ENCODE results near the gene CAMTA1. TPM values are rescaled to one million over a fixed set of nuclear protein-coding genes. Genes with fewer than 3 reads are reported as not detected.

CAMTA1 gene
- total RNA-seq, 1 experiment from 2014 or later = 50.3 TPM

GRCh38 chr1:7586031-7586941 lies 801.0 kb downstream of the CAMTA1 start:
- DNase-seq = no peak
- Mint-ChIP-seq H3K36me3 (ENCODE audit: insufficient read depth, unreplicated experiment) (no peaks in the 10 kb centered on the region), H3K27me3 (ENCODE audit: unreplicated experiment) (peaks cover 66% of the 10 kb centered on the region), H3K4me1 (ENCODE audit: low read depth, unreplicated experiment) (no peaks in the 10 kb centered on the region), H3K9me3 (ENCODE audit: low read depth, unreplicated experiment) (no peaks in the 10 kb centered on the region), H3K27ac (ENCODE audit: unreplicated experiment) (no peak overlapping the region), H3K4me3 (ENCODE audit: low read depth, unreplicated experiment) (no peak overlapping the region)
- CTCF ChIA-PET = no interaction called here
- intact Hi-C loops (cut with micrococcal nuclease; ENCODE audit: unreplicated experiment) = no loop called here
- TF ChIP-seq CTCF (IDR thresholded peaks at IDR 0.05; ENCODE audit: unreplicated experiment) = no peak
- BruUV-seq (replicated peaks) = no TSS peak

- Mint-ChIP-seq H3K9me3 (ENCODE audit: low read depth, unreplicated experiment) (no peaks in the 10 kb centered on the region), H3K4me3 (ENCODE audit: low read depth, unreplicated experiment) (no peak overlapping the region), H3K4me1 (ENCODE audit: low read depth, unreplicated experiment) (no peaks in the 10 kb centered on the region), H3K27me3 (ENCODE audit: unreplicated experiment) (peaks cover 63% of the 10 kb centered on the region), H3K36me3 (ENCODE audit: insufficient read depth, unreplicated experiment) (no peaks in the 10 kb centered on the region), H3K27ac (ENCODE audit: unreplicated experiment) (no peak overlapping the region)
- intact Hi-C loops (cut with micrococcal nuclease; ENCODE audit: unreplicated experiment) = no loop called here
- no TSS peak for BruUV-seq (replicated peaks)
- CTCF ChIA-PET = no interaction called here
- no peak for TF ChIP-seq CTCF (IDR thresholded peaks at IDR 0.05; ENCODE audit: unreplicated experiment)
- no peak for DNase-seq
Measured at GRCh38 chr1:7587108-7587772, 802.0 kb downstream of the CAMTA1 start.

- Mint-ChIP-seq H3K9me3 (ENCODE audit: low read depth, unreplicated experiment) (no peaks in the 10 kb centered on the region), H3K27me3 (ENCODE audit: unreplicated experiment) (peaks cover 57% of the 10 kb centered on the region), H3K27ac (ENCODE audit: unreplicated experiment) (no peak overlapping the region), H3K36me3 (ENCODE audit: insufficient read depth, unreplicated experiment) (no peaks in the 10 kb centered on the region), H3K4me1 (ENCODE audit: low read depth, unreplicated experiment) (no peaks in the 10 kb centered on the region), H3K4me3 (ENCODE audit: low read depth, unreplicated experiment) (no peak overlapping the region)
- no peak for DNase-seq
- no TSS peak for BruUV-seq (replicated peaks)
- no peak for TF ChIP-seq CTCF (IDR thresholded peaks at IDR 0.05; ENCODE audit: unreplicated experiment)
- intact Hi-C loops (cut with micrococcal nuclease; ENCODE audit: unreplicated experiment) = no loop called here
- CTCF ChIA-PET = no interaction called here
Measured at GRCh38 chr1:7587773-7588456, 802.7 kb downstream of the CAMTA1 start.

- H3K36me3 Mint-ChIP-seq (ENCODE audit: insufficient read depth, unreplicated experiment) = no peaks in the 10 kb centered on the region
Measured at GRCh38 chr1:7588457-7588827, 803.2 kb downstream of the CAMTA1 start.

More at GRCh38 chr1:7588457-7588827, 803.2 kb downstream of the CAMTA1 start:
- CTCF ChIA-PET = no interaction called here
- Mint-ChIP-seq H3K4me3 (ENCODE audit: low read depth, unreplicated experiment) (no peak overlapping the region), H3K4me1 (ENCODE audit: low read depth, unreplicated experiment) (no peaks in the 10 kb centered on the region), H3K27me3 (ENCODE audit: unreplicated experiment) (peaks cover 53% of the 10 kb centered on the region), H3K27ac (ENCODE audit: unreplicated experiment) (no peak overlapping the region), H3K9me3 (ENCODE audit: low read depth, unreplicated experiment) (no peaks in the 10 kb centered on the region)
- TF ChIP-seq CTCF (IDR thresholded peaks at IDR 0.05; ENCODE audit: unreplicated experiment) = no peak
- intact Hi-C loops (cut with micrococcal nuclease; ENCODE audit: unreplicated experiment) = no loop called here
- BruUV-seq (replicated peaks) = no TSS peak
- no peak for DNase-seq
